Midbrain (tissue), 1 donor: ENCODE measurements around the gene CRYBA4.
"Not testable (repeated sequence)": the region's sequence is repeated elsewhere in the genome, so short reads cannot be mapped to it uniquely, and the experiment has no call there.

ENCODE experiments used
- DNase-seq: peaks from one replicate; lab custom pipeline; 2025; lab: John Stamatoyannopoulos, UW

The CRYBA4 gene

DNA sequence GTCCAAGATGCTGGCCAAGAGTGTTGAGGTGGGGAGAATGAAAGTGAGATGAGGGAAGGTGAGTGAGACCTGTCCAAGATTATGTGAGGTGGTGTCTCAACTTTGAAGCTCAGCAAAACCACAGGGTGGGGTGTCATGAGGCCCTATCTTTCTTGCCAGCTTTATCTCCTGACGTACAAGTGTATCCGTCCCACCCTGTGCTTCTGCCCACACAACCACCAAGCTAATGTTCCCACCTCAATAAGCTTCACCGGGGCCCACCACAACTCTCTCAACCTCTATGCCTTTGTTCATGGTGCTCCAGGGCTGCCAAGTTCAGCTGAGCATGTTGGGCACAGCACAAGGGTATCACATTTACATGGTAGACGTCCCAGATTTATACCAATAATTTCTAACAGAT is 24.7 kb upstream of the CRYBA4 start:
- no peak for DNase-seq

DNA sequence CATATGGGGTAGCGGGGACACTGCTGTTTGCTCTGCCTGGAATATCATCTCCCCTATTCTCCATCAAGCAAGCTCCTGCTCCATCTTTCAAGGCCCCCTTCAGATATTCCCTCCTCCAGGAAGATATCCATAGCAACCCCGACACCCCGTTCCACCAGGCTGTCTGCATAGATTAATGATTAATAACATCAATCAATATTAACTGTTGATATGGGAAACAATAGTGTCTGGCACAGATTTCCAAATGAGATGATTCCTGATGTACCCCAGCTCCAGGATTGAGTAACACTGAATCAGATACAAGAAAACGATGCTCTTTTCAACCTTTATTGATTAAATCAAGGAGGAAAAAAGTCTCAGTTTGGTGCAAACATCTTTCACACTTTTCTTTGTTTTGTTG is 24.3 kb upstream of the CRYBA4 start:
- DNase-seq = no peak

DNA sequence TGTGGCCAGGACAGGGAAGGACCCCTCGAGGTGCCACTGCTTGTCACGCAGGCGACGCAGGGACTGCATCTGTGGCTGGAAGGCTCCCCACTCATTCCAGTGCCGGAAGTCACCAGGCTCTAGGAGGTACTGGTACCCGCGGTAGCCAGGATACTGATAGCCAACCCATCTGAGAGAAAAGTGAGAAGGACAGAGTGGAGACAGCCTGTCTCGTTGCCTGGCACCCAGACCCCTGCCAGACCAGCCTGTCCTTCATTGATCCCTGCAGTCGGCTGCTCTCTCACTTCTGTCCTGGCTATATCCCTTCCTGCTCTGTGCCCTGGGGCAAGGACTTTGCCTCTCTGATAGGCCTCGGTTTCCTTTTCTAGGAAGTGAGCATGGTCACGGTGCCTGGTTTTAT is 22.3 kb upstream of the CRYBA4 start:
- DNase-seq = no peak

DNA sequence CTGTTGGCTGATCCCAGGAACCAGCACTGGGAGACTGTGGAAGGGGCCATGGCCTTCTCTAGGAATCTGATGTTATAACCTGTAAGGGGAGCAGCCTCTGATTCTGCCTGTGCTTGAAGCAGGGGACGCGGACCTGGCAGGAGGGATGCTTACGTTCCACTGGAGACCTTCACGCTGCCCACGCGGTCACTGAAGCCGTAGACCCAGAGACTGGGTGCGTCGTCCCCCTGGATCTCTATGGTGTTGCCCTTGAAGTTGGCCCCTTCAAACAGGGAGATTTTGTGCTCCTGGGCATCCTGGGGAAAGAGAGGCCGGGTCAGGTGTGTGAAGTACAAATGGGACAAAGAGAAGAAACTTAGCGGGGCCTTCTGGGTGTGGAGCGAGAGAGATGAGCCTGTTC is 20.0 kb upstream of the CRYBA4 start:
- DNase-seq = no peak

DNA sequence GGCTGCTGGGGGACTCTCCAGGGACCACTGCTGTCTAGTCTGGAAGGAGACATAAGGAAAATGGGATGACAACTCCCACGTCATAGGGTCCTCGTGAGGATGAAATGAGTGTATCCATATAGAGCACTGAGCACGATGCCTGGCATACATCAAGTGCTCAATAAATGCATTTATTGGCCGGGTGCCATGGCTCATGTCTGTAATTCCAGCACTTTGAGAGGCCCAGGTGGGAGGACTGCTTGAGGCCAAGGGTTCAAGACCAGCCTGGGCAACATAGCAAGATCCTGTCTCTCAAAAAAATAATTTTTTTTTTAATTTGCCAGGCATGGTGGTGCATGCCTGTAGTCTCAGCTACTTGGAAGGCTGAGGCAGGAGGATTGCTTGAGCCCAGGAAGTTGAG is 19.6 kb upstream of the CRYBA4 start:
- DNase-seq = no peak

DNA sequence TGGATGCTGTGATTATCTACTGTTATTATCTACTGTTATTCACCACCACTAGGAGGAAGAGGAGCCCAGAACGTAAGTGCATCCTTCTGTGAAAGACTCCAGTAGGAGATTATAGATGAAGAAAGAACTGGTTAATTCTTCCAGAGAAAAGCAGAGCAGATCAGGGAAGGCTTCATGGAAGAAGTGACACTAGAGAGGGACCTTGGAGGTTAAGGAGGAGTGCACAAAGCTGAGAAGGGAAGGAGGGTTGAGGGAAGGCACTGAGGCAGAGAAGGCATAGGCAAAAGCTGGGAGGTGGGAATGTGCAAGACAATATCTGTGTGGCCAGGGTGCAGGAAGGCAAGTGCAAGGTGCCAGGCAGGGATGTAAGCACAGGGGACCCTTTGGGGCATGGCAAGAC is 17.4 kb upstream of the CRYBA4 start:
- DNase-seq = no peak

DNA sequence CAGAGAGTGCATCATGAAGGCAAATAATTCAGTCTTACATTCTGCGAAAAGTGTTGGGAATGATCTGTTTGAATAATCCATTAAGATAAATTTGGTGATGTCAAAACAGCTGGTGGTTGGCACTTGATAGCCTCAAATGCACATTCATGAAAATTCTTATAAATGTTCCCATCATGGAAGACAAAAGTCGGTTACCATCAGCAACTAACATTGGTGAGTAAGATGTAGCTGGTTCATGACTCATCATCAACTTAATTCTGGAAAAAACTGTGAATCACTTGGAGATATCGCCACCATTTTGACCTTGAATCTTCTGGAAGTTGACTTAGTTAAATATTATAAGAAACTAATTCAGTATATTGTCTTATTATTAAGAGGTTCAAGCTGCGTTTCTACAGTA is 15.2 kb upstream of the CRYBA4 start:
- DNase-seq = no peak

DNA sequence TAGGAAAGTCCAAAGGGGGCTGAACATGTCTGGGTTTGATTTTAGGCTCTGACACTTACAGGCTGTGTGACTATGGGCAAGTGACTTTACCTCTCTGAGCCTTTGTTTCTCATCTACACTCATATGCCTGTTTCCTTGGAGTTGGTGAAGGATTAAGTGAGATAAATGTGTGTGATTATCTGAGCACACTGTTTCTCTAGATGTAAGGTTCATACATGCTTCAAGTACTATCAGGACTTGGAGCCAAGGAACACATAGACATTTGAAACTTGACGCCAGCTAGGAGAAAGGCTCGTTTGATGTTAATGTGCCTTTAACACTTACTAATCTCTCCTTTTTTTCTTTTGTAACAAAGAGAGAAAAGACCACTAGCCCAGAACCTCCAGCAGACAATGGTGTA is 13.6 kb upstream of the CRYBA4 start:
- no peak for DNase-seq

DNA sequence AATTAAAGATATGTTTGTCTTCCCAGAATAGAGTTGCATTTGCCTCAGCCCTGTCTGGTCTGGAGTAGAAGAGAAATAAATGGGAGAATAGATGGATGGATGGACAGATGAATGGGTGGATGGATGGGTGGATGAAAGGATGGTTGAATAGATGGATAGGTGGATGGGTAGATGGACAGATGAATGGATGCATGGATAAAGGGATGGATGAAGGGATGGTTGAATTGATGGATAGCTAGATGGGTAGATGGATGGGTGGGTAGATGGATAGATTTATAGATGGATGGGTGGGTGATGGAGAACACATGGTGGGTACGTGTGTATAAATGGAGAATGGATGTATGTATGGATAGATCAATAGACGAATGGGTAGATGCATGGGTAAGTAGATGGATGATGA is 12.5 kb upstream of the CRYBA4 start:
- DNase-seq = no peak

DNA sequence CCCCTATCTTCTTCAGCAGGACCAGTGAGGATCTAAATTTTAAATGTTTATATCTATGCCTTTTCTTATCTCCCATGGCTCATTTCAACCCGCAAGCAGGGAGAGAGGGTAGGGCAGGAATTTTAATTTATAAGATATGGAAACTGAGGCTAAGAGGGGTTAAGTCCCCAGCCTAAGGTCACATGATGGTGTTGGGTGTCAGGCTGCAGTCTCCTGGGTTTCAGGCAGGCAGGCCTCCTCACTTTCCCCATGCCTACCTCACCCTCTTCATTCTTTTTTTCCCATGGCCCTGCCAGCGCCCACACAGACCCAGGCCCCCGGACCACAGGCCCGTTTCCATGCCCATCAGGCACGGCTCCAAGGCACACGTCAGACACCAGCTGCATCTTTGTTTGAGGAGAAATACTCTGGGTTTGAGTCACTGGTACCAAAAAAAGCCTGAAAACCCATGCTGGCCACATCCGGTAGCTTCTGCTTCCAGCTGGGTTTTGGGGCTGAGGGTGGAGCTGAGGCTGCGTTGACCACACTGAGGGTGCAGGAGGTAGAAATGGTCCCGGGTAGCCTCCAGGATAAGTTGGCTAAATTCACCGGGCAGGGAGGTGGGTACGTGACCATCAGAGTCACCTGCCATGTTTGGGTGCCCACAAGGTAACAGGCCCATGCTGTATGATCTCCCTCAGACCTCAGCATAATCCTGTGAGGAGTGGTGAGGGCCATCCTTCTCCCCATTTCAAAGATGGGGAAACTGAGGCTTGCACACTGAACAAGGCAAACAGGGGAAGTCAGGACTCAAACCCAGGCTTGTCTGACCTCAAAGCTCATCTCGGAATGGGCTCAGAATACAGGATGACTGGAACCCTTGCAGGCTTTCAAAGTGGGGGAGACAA is 11.4 kb upstream of the CRYBA4 start:
- peak; percentile 12 for DNase-seq

DNA sequence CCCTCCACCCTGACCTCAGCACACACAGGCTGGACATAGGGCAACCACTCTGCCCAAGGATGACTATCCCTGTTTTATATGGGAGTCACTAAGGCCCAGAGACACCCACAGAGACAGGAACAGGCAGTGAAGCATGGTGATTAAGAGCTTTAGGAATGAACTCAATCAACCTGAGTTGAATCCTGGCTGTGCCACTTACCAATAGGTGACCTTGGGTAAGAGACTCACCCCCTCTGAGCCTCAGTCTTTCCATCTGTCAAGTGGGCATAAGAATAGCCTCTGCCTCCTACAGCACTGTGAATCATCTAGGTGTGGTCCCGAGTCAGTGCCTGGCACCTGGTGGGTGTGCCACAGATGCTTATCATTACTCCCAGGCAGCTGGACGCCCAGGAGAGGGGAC is 10.8 kb upstream of the CRYBA4 start:
- DNase-seq = no peak

DNA sequence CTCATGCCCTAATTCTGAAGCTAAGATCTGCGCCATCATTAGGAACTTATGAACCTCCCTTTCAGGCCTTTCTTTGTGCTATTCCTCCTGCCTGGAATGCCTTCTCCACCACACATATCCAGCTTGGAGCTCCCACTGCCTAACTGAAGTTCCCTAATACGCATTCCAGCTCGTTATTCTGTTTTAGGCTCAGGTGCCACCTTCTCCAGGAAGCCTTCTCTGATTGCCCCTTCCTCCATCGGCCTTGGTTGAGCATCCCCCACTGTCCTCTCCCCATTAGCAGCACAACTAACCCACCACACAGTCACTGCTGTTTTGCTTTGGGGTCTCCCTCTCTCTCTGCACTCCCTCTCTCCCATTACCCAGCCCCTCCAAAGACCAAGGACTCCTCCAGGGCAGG is 9.1 kb upstream of the CRYBA4 start:
- DNase-seq = no peak

DNA sequence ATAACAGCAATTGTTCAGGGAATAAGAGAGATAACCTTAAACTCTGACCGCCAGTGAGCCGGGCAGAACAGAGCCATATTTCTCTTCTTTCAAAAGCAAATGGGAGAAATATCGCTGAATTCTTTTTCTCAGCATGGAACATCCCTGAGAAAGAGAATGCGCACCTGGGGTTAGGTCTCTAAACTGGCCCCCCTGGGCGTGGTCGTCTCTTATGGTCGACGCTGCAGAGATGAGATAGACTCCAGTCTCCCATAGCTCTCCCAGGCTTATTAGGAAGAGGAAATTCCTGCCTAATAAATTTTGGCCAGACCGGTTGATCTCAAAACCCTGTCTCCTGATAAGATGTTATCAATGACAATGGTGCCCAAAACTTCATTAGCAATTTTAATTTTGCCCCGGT is 8.0 kb upstream of the CRYBA4 start:
- not testable (repeated sequence) for DNase-seq

DNA sequence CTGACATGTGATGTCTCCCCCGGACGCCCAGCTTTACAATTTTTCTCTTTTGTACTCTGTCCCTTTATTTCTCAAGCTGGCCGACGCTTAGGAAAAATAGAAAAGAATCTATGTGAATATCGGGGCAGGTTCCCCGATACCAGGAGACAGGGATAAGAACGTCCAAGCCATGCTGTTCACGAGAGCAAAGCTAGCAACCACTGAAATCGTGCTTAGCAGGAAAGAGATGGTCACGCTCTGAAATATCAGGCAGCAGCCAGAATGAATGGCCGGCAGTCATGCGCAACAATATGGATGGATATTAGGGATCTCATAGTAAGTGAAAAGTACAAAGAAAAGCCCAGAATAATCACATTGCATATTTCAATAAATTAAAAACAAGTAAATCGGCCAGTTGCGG is 7.4 kb upstream of the CRYBA4 start:
- DNase-seq = no peak

DNA sequence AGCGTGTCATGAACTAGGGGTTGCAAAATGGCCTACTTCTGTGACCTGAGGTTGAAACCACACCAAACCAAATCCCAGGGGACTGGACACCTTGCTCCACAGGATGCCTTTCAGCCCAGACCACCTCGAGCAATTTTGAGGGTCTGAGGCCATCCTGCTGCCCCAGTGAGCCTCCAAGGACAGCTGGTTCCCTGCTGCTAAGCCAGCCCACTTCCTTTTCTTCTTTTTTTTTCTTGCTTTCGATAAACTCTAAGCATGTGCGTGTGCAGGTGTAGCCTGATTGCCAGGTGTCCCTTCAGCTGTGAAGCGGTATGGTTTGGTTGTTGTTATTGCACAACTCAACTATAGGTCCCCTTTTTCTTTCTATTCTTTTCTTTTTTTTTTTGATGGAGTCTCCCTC is 6.6 kb upstream of the CRYBA4 start:
- DNase-seq = no peak

DNA sequence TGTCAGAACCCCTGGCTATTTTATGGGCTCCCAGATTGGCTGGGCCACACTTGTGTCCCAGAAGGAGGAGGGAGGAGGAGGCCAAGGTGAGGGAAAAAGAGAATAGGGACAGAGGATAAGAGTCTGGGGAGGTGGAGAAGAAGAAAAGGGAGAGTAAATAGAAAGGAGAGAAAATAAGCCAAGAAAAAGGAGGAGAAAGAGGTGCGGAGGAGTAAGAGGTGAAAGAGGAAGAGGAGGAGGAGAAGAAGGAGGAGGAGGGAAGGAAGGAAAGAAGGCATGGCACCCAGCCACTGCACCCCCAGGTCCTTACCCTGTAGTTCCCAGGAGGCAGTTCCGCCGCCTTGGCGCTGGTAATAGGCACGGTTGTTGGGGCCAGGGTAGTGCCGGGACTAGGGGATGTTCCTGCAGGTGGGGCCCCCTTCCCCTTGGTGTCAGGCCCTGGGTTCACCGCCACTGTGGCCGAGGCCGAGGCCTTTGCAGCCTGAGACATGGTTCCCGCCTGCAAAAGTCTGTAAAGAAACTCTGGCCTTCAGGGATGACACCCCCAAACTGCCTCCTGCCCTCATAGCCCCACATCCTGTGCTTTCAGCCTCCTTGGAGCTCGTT is 5.8 kb upstream of the CRYBA4 start:
- DNase-seq = no peak

DNA sequence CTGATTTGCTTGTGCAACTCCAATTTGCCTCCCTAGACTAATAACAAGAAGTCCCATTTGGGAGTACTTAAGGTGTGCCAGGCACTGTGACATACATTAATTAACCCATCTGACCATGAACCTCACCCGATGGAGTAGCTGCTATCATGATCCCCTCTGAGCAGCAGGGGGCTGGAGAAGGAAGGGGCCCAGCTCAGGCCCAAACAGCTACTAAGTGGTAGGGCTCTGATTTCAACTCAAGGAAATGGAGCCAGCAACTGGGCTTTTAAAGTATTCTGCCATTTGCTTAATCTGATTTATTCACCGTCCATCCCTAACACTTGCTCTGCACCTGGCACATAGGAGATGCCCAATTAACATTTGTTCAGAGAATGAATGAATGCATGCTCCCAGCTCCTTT is 5.1 kb upstream of the CRYBA4 start:
- no peak for DNase-seq

DNA sequence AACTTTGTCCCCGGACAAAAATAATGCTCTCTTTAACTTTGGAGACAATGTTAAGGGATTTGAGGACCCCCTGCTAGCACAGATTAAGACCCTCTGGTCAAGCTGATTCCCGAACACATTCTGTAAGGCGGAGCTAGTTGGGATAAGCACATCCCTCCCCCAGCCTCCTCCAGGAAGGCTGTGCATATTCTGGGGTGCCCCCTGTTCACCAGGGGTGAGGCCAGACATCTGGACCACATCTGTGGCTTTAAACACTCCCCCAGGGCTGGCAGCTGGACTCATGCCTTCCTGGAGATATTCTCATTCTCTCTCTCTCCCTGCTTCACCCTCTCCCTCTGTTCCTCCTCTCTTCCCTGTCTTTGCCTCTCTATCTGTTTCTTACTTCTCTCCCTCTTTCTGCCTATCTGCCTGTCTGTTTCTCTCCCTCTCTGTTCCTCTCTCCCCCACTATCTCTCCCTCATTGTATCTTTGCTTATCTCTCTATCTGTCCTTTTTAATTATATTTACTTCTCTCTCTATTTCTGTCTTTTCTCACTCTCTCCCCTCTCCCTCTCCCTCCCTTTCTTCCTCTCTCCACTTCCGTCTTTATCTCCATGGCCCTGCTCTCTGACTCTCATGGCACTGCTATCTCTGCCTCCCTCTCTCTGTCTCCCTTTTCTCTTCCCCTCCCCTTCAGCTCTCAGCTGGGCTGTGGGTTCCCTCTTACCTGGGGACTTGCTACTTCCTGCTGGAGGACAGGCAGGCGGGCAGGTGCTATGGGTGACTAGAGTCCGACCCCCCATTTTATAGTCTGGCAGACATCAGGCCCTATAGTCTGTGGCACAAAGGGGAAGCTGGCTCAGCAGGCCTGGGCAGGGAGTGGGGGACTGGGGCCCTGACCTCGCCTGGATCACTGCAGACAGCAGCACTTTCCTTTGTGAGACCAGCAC is 4.2 kb upstream of the CRYBA4 start, which contains the start of gene CRYBB1:
CRYBB1 (minus strand) TSS at position 757 of the 929 bp plus-strand sequence. CDS start 1,708 bp downstream, outside the sequence.
- DNase-seq = no peak

DNA sequence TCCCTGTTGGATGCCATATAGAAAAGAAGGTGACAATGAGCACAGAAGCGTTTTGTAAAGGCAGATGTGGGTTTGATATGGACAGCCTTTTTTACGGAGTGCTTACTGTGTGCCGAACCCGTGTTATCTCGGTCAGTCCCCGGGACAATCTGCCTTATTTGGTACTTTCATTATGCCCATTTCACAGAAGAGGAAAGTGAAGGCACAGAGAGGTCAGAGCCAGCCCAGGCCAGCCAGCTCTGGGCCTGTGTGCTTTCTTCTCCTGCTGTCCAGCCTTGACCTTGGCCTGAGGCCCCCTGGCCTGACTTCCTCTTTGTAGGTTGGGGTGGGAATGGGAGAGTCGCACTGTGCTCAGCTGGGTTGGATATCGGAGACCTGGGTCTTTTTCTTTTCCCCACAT is 3.3 kb upstream of the CRYBA4 start:
- DNase-seq = no peak

DNA sequence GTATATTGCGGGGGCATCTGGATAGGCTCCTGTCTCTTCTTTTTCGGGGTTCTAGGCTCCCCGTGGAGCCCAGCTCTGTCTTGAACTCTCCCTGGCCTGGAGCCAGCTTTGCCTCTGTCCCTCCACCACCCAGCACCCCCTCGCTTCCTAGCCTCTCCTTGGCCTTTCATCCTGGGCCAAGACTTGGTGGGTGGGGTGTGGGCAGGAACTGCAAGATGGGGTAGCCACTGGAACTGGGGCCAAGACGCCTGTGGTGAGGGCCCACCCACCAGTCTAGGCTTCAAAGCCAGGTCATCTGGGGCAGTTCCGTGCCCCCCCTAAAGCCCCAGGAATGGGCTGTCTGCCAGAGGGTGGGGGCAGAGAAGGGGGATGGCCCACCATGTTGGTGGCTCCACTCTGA is 2.3 kb upstream of the CRYBA4 start:
- no peak for DNase-seq

DNA sequence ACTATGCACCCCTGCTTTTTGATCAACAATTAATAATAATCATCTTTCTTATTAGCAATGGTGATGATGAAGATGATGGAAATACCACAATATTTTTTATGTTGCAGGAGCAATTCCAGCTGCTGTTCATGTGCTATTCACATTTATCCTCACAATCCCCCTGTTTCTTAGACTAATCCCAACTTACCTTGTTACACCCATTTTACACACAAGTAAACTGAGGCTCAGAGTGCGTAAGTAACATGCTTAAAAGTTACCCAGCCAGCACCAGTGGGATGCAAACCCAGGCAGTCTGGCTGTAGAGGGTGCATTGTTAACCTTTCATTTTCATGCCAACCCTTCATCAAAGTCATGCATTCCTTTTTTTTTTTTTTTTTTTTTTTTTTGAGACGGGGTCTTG is 1.6 kb upstream of the CRYBA4 start:
- no peak for DNase-seq

DNA sequence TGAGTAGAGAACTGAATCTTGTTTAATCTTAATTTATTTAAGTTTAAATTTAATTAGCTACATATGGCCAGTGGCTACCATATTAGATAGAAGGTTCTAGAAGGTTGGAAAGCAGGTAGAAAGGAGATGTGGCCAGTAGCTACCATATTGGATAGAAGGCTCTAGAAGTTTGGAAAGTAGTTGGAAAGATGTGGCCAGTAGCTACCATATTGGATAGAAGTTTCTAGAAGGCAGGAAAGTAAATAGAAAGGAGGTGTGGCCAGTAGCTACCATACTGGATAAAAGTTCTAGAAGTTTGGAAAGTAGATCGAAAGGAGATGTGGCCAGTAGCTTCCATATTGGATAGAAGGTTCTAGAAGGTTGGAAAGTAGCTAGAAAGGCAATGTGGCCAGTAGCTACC is 2.2 kb downstream of the CRYBA4 start:
- DNase-seq = no peak

DNA sequence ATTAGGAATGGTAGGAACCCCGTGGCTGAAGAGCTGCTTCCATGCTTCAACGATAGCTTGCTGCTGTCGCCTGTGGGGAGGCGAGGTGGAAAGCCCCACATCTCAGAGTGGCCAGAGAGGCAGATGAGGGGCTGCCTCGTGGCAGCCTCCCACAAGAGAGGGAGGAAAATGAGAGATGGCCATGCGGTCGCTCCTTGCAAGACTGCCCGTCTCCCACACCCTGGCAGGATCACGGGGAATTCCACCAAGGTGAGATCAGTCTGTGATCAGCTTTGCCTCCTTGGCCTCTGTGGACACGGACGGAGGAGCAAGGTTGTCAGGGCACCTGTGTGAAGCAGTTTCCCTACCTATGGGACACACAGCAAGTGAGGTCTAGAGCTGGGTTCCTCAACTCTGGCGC is 3.0 kb downstream of the CRYBA4 start:
- DNase-seq = no peak
